NT2/D1 (cell line): ENCODE results near the gene MITF.

ENCODE experiments used
- SUZ12 ChIP-seq: IDR thresholded peaks from 2 replicates; pipeline ENCODE4 v1.6.1; 2011; ENCODE audit not compliant: insufficient read length, insufficient read depth; ENCODE audit errors: extremely low read depth
- YY1 ChIP-seq: IDR thresholded peaks from 2 replicates; pipeline ENCODE4 v1.6.1; 2011; ENCODE audit not compliant: insufficient read length, insufficient read depth
- ZNF274 ChIP-seq: IDR thresholded peaks from 2 replicates; pipeline ENCODE4 v1.6.1; 2011; ENCODE audit warnings: mild to moderate bottlenecking, low read depth, low read length

DNA sequence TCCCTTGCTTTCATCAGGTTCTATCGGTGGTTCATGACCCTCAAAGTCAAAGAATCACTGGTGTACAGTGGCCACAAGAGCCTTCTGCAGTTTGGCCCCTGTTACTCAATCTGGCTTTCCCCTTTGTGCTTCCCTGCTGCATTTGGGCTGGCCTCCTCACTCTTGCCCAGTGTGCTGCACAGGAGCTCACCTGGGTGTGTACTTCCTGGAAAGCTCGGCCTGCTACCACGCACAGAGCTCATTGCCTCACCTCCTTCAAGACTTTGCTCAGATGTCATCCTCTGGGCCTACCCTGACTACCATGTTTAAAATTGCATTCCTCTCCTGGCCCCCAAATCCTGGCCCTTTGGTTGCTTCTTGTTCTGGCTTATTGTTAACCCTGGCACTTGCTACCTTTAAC lies 90.9 kb downstream of the MITF start:
- no peak for TF ChIP-seq YY1
- TF ChIP-seq ZNF274, result no peak
- no peak for TF ChIP-seq SUZ12
